Right lobe of liver (tissue), 6 donors: ENCODE results near the gene SPRR2G. TPM values are rescaled to one million over a fixed set of nuclear protein-coding genes. Genes with fewer than 3 reads are reported as not detected.

Experiments used
- ATAC-seq, 4 donors: fragments of 200-7000 bp; cut with Tn5 transposase; one replicate each; pipeline ENCODE4 v1.9.1; 2020; ENCODE audit warnings: mild to moderate bottlenecking in 4 of 4, moderate library complexity in 4 of 4
- DNase-seq, 3 donors: peaks; one replicate each; pipeline ENCODE4 v3.0.0-alpha.2; 2020
- H3K27ac ChIP-seq, 3 donors: fragments of 200-600 bp; one replicate each; pipeline ENCODE4 v1.8.0; 2022
- H3K27me3 ChIP-seq, 2 donors: fragments of 200-600 bp; one replicate each; pipeline ENCODE4 v1.8.0; 2022
- H3K36me3 ChIP-seq, 4 donors: fragments of 200-600 bp; sonication (generic) in 1 of 4; one replicate each; pipeline versions ENCODE4 v1.5.1 to v1.8.0; 2017 to 2022; ENCODE audit warnings: control low read depth in 1 of 4
- H3K4me1 ChIP-seq, 4 donors: fragments of 200-600 bp; sonication (generic) in 1 of 4; one replicate each; pipeline versions ENCODE4 v1.5.1 to v1.8.0; 2017 to 2022; ENCODE audit warnings: control low read depth in 1 of 4
- H3K4me3 ChIP-seq, 3 donors: fragments of 200-600 bp; one replicate each; pipeline ENCODE4 v1.8.0; 2022
- H3K9me3 ChIP-seq, 4 donors: fragments of 200-600 bp; sonication (generic) in 1 of 4; one replicate each; pipeline versions ENCODE4 v1.5.1 to v1.8.0; 2017 to 2022; ENCODE audit warnings: control low read depth in 1 of 4
- POLR2A ChIP-seq: fragments of 450-650 bp; IDR thresholded peaks from one replicate; pipeline ENCODE4 v1.6.1; 2017; ENCODE audit warnings: antibody characterized with exemption, mild to moderate bottlenecking
- WGBS: methylation state at CpG from one replicate; pipeline ENCODE4 v1.1.6; 2018; ENCODE audit warnings: low coverage, low lambda C conversion rate; ENCODE audit not compliant: insufficient coverage; ENCODE audit errors: missing lambda C conversion rate; 5-methylcytosine and 5-hydroxymethylcytosine counted together
- intact Hi-C, 2 donors: fragments of 100-400 bp; cut with DNase I; formaldehyde crosslinking; loops; one replicate each; pipeline versions ENCODE4 v1.11.2 to v1.14.1; 2022
- total RNA-seq, 6 experiments: library from RNA; depleted of rRNA in 2 of 6; stranded (reverse); fragments of >200 nt in 2 of 6; fragmentation: NEBNext Ultra II Directional in 3 of 6; extraction: Animal tissue kit (Norgen Biotek cat#: 25700) in 3 of 6; gene quantifications; one replicate each; pipeline versions ENCODE4 v1.1.0 to v1.2.4, GENCODE V29; 2016 to 2023
- TF ChIP-seq, protein P1 (sequence below), 4 donors: fragments of 200-600 bp in 3 of 4; fragments of 450-650 bp in 1 of 4; IDR thresholded peaks; one replicate each; pipeline versions ENCODE4 v1.5.1 to v1.8.0; 2016 to 2022; ENCODE audit warnings: antibody characterized with exemption in 4 of 4, mild to moderate bottlenecking in 2 of 4
- donor health status: DM: no; HTN: yes; CAD: no.
- donor health status: DM: no; HTN: no; CAD: no.
- donor health status: DM: no; HTN: no; CAD: no.
- donor health status: DM: no; HTN: yes; CAD: no.
- donor health status: DM: no; HTN: yes; CAD: no.

Gene SPRR2G
- total RNA-seq, 6 experiments from 2014 or later: not detected

DNA sequence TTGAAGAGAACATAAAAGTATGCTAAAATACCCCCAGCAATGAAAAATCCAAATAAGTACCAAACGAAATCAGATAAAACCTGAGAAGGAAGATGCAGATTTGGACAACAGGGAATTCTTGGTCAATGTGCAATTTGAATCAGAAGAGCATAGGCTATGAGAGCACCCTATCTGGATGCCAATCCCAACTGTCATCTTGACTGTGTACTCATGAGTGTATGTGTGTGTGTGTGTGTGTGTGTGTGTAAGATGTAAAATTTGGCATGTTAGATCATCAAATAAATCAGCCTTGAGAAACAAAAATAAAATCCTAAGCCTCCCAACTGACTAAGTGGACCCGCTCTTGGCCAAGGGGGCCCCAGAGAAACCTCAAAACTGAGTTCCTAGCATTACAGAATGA, 18.0 kb upstream of the SPRR2G start:
- no peak overlapping the region for H3K27ac ChIP-seq
- DNase-seq: no peak
- H3K4me3 ChIP-seq: no peak overlapping the region
- H3K9me3 ChIP-seq: no peaks in the 10 kb centered on the region
- no peak for ATAC-seq
- H3K4me1 ChIP-seq: no peaks in the 10 kb centered on the region
- H3K36me3 ChIP-seq: no peaks in the 10 kb centered on the region
- no peak for TF ChIP-seq POLR2A
- TF ChIP-seq, protein P1, sequence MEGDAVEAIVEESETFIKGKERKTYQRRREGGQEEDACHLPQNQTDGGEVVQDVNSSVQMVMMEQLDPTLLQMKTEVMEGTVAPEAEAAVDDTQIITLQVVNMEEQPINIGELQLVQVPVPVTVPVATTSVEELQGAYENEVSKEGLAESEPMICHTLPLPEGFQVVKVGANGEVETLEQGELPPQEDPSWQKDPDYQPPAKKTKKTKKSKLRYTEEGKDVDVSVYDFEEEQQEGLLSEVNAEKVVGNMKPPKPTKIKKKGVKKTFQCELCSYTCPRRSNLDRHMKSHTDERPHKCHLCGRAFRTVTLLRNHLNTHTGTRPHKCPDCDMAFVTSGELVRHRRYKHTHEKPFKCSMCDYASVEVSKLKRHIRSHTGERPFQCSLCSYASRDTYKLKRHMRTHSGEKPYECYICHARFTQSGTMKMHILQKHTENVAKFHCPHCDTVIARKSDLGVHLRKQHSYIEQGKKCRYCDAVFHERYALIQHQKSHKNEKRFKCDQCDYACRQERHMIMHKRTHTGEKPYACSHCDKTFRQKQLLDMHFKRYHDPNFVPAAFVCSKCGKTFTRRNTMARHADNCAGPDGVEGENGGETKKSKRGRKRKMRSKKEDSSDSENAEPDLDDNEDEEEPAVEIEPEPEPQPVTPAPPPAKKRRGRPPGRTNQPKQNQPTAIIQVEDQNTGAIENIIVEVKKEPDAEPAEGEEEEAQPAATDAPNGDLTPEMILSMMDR (IDR thresholded peaks at IDR 0.05): no peak
- no peaks in the 10 kb centered on the region for H3K27me3 ChIP-seq
- WGBS: 35% methylated on average over 2 of the region's 2 CpGs
- intact Hi-C loops: no loop called here

DNA sequence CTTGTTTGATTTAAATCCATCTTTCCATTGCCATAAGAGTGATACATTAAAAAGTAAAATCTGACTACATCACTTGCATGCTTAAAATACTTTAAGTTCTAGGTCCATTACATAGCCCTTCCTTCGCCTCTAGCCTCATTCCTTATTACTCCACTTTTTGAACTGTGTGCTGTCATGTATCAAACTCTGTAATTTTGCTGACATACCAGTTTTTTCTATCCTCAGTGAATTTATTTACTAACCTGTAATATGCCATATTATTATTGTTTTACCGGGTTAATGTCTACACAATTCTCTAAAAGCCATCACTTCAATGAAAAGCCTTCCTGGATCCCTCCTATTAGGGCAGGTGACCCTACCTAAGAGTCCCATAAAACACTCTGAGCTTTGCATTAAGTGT, 4.9 kb upstream of the SPRR2G start:
- TF ChIP-seq POLR2A: no peak
- TF ChIP-seq, protein P1 (IDR thresholded peaks at IDR 0.05): no peak
- H3K27ac ChIP-seq: no peak overlapping the region
- intact Hi-C loops: no loop called here
- no peaks in the 10 kb centered on the region for H3K9me3 ChIP-seq
- no peak overlapping the region for H3K4me3 ChIP-seq
- H3K4me1 ChIP-seq: no peaks in the 10 kb centered on the region
- no peak for ATAC-seq
- H3K27me3 ChIP-seq: no peaks in the 10 kb centered on the region
- H3K36me3 ChIP-seq: no peaks in the 10 kb centered on the region
- WGBS: 67% methylated on average over 2 of the region's 2 CpGs
- no peak for DNase-seq

DNA sequence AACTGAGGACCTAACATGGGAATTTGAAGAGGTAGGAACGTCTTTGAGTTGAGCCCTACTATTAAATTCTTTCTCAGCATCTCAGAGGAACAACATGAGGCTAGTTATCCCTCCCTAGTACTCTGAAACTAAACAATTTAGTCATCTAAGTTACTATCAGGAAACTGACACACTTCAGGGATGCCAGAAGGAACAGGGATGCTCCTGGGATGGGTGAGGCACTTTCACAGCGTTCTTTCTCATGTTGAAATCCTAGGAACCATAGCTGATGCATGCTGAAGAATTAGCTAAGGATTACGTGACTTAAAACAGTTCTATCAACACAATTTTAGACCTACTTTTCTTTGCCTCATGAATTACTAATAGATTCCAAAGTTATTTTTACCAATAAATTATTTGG, 1.8 kb upstream of the SPRR2G start:
- ATAC-seq (no peak), DNase-seq (no peak)
- no peak overlapping the region for H3K4me3 ChIP-seq
- H3K4me1 ChIP-seq: no peaks in the 10 kb centered on the region
- TF ChIP-seq, protein P1 (IDR thresholded peaks at IDR 0.05): no peak
- no peak for TF ChIP-seq POLR2A
- no peak overlapping the region for H3K27ac ChIP-seq
- H3K36me3 ChIP-seq: no peaks in the 10 kb centered on the region
- intact Hi-C loops: no loop called here
- no peaks in the 10 kb centered on the region for H3K9me3 ChIP-seq
- no peaks in the 10 kb centered on the region for H3K27me3 ChIP-seq
- WGBS: 26% methylated on average over 3 of the region's 3 CpGs

DNA sequence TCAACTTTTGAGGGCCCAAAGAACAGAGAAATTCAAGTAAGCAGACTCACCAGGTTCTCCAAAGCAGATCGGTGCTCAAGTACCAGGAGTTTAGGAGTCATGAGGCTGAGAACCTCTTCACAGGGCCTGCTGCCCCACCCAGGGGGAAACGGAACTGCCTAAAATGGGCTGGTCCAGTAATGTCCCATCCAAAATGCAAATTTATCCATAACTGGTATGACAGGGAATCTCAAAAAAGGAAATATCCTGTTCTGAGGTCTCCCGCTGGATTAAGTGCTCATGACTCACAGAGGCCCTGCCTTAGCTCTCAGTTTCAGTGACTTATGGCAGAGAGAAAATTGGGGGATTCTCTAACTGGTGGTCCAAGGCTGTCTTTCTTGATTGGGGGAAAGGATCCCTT, 9.3 kb downstream of the SPRR2G start:
- ATAC-seq (no peak), DNase-seq (no peak)
- H3K27ac ChIP-seq: no peak overlapping the region
- no peaks in the 10 kb centered on the region for H3K36me3 ChIP-seq
- no peak overlapping the region for H3K4me3 ChIP-seq
- TF ChIP-seq, protein P1 (IDR thresholded peaks at IDR 0.05): no peak
- TF ChIP-seq POLR2A: no peak
- H3K4me1 ChIP-seq: no peaks in the 10 kb centered on the region
- no peaks in the 10 kb centered on the region for H3K27me3 ChIP-seq
- no peaks in the 10 kb centered on the region for H3K9me3 ChIP-seq
- 67% methylated on average over 2 of the region's 3 CpGs for WGBS
- intact Hi-C loops: no loop called here

DNA sequence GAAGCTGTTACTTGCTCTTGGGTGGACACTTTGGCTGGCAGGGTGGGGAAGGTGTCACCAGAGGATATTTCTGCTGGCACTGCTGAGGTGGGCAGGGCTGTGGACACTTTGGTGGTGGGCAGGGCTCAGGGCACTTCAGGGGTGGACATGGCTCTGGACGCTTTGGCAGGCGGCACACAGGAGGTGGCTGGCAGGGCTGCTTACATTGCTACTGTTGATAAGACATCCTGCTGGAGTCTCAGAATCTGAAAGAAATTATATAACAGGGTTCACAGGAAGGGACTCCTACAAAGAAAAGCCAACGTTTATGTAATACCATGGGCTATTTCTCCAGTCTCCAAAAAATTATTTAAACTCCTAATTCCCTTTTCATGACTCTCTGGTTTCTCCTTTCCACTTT, 10.2 kb downstream of the SPRR2G start:
- ATAC-seq: no peak
- WGBS: 7% methylated on average over 1 of the region's 3 CpGs
- no peaks in the 10 kb centered on the region for H3K4me1 ChIP-seq
- H3K9me3 ChIP-seq: no peaks in the 10 kb centered on the region
- intact Hi-C loops: no loop called here
- H3K27ac ChIP-seq: no peak overlapping the region
- no peak for DNase-seq
- TF ChIP-seq, protein P1 (IDR thresholded peaks at IDR 0.05): no peak
- no peak for TF ChIP-seq POLR2A
- no peak overlapping the region for H3K4me3 ChIP-seq
- H3K36me3 ChIP-seq: no peaks in the 10 kb centered on the region
- H3K27me3 ChIP-seq: no peaks in the 10 kb centered on the region
